Stimulated activated CD8-positive, alpha-beta memory T cell treated with anti-CD3 and anti-CD28 coated beads, Interleukin-12 subunit alpha, Interleukin-12 subunit beta, amount 100 ng/mL, for 24 hours (primary cell): ENCODE measurements around the gene C14orf119.

Experiments used
- DNase-seq: peaks from one replicate; pipeline ENCODE4 v3.0.0-alpha.2; 2020; ENCODE audit errors: extremely low read depth

C14orf119 gene

GRCh38 chr14:23148591-23149249, 53.4 kb downstream of the C14orf119 start:
- no peak for DNase-seq

GRCh38 chr14:23149745-23150144, 54.4 kb downstream of the C14orf119 start:
- no peak for DNase-seq
